ENCODE results near the gene NOS1. TPM values are rescaled to one million over a fixed set of nuclear protein-coding genes. Genes with fewer than 3 reads are reported as not detected.
"Not testable (repeated sequence)": the region's sequence is repeated elsewhere in the genome, so short reads cannot be mapped to it uniquely, and the experiment has no call there.

NOS1 gene
- total RNA-seq, 1 experiment from 2014 or later = not detected

GRCh38 chr12:117210266-117210918 is 151.0 kb downstream of the NOS1 start:
- DNase-seq (ENCODE audit: low read depth) = no peak

DNA sequence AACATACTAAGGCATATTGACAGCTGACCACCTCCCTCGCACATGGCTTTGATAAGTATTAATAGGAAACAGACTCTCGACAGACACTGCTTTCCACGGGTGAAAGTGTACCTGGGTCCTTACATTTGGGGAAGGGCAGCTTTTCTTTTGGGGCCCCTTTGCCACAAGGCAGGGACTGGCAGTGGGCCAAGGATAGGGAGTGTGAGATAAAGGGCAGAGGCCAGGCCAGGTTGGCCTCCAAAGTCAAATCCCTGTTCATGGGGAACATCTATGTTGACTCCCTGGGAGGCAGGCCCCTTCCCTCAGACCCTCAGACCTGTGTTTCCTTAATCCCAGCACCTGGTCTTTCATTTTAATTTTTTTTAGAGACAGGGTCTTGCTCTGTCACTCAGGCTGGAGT is 151.8 kb downstream of the NOS1 start:
- no peak for DNase-seq (ENCODE audit: low read depth)

- no peak for DNase-seq (ENCODE audit: low read depth)
Observed at GRCh38 chr12:117208811-117209455, 152.5 kb downstream of the NOS1 start.

GRCh38 chr12:117208206-117208605 is 153.2 kb downstream of the NOS1 start:
- DNase-seq (ENCODE audit: low read depth) = no peak

- no peak for DNase-seq (ENCODE audit: low read depth)
Observed at GRCh38 chr12:117207675-117208074, 153.8 kb downstream of the NOS1 start.

DNA sequence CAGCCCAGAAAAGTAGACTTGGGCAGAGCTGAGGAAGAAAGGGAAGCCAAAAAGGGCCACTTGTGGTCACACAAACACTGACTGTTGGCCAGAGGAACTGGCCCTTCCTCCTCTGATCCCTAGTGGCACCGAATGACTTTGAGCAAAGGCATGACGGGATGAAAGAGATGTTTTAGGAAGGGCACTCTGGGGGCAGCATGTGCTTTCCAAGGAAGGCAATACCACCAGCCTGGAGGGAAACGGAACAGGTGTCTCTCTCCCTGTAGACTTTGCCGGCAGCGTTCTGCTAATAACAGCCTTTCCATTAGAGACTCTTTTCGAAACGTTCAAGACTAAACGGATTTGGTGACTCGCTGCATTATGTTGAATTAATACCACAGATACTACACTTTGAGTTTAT is 158.9 kb downstream of the NOS1 start:
- DNase-seq (ENCODE audit: low read depth) = no peak

DNA sequence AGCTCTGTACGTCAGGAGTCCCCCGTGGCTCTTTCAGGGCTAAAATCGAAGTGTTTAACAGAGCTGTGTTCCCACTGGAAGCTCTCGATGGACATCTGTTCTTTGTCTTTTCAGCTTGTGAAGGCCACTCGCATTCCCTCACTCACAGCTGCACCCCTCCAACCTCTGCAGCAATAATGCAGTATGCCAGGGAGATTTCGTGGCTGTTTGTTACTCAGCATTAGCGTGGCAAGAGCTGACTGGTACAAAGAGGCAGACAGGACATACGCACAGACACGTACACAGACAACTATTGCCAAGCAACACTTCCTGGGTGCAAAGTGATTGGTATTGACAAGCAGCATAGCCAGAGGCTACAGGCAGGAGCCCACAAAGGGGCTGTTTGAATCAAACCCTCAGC is 159.4 kb downstream of the NOS1 start:
- no peak for DNase-seq (ENCODE audit: low read depth)

DNA sequence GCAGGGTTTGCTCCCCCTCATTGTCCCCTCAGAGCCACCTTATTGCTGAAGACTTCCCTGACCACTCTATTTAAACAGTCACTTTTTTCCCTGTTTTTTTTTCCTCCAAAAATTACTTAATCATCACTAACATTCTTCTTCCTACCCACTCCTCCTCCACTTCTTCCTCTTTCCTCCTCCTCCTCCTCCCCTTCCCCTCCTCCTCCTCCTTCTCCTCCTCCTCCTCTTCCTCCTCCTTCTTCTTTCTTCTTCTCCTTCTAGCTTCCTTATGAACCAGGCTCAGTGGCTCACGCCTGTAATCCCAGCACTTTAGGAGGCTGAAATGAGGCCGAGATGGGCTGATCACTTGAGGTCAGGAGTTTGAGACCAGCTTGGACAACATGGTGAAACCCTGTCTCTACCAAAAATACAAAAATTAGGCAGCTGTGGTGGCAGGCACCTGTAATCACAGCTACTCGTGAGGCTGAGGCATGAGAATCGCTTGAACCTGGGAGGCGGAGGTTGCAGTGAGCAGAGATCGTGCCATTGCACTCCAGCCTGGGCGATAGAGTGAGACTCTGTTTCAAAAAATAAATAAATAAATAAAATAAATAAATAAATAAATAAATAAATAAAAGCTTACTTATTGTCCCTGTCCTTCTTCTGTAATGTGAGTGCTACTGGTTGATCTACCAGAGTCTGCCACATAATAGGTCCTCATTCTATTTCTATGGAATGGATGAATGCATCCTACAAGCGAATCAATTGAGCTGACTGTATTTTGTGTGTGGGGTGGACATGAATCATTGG is 161.3 kb downstream of the NOS1 start:
- DNase-seq (ENCODE audit: low read depth) = not testable (repeated sequence)

GRCh38 chr12:117196334-117196733 is 165.1 kb downstream of the NOS1 start:
- DNase-seq (ENCODE audit: low read depth) = not testable (repeated sequence)

DNA sequence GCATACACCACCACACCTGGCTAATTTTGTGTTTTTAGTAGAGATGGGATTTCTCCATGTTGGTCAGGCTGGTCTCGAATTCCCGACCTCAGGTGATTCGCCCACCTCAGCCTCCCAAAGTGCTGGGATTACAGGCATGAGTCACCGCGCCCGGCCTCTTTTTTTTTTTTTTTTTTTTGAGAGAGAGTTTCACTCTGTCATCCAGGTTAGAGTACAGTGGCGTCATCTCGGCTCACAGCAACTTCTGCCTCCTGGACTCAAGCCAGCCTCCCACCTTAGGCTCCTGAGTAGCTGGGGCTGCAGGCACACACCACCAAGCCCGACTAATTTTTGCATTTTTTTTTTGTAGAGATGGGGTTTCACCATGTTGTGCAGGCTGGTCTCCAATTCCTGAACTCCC is 166.4 kb downstream of the NOS1 start:
- DNase-seq (ENCODE audit: low read depth) = not testable (repeated sequence)

- DNase-seq (ENCODE audit: low read depth) = no peak
Observed at GRCh38 chr12:117193903-117194302, 167.5 kb downstream of the NOS1 start.

DNA sequence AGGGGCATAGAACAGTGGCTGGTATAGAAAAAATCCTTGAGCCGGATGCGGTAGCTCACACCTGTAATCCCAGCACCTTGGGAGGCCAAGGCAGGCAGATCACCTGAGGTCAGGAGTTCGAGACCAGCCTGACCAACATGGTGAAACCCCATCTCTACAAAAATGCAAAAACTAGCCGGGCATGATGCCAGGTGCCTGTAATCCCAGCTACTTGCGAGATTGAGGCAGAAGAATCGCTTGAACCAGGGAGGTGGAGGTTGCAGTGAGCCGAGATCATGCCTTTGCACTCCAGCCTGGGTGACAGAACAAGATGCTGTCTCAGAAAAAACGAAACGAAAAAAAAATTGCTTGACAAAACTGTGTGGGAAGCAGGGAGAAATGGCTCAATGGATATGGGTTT is 168.8 kb downstream of the NOS1 start:
- DNase-seq (ENCODE audit: low read depth) = not testable (repeated sequence)

DNA sequence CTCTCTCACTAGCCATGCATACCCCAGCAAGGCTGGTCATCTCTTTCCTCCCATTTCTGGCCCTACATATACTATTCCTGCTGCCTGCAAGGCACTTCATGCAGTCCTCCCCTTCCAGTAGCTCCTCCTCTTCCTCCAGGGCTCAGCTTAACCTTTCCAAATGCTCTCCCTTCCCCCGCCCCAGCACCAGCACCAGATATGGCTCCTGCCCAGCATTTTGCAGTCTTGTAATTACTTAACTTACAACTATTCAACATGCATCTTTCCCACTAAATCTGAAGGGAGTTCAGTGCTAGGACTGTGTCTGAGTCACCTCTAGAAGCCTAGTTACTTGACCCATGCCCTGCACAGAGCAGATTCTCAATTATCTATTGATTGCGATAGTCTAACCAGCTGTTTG is 169.4 kb downstream of the NOS1 start:
- no peak for DNase-seq (ENCODE audit: low read depth)

DNA sequence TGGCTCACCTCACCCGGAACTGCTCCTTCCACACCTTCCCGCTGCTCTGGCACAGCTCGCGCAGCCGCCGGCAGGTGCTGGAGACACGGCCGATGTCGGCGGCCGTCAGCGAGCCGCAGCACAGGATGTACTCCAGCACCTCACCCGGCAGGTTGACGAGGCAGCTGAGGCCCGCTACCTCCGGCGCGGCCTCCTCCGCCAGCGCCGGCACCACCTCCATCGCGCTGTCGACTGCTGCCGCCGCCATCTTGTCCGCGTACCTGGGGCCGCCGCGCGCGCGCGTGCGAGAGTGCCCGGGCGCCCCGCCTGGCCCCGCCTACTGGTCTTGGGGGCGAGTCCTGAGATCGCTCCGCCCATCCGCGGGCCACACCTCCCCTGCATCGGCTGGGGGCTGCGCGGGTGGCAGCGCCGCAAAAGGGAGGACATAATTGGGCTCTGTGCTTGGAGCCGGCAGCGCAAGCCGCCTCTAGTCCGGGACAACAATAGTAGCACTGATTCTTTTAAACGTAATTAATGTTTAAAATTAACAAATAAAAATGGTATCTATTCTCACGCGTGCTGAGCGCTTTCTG is 171.1 kb downstream of the NOS1 start, which contains the start of gene FBXO21:
Gene FBXO21, minus strand, starts transcription at position 261 of the 572 bp plus-strand sequence. Its CDS starts 14 bp downstream, at position 247.
- peak; percentile 74 for DNase-seq (ENCODE audit: low read depth)

GRCh38 chr12:117189725-117190209 is 171.7 kb downstream of the NOS1 start:
- DNase-seq (ENCODE audit: low read depth) = peak; percentile 35

- no peak for DNase-seq (ENCODE audit: low read depth)
Observed at GRCh38 chr12:117188961-117189724, 172.3 kb downstream of the NOS1 start.

GRCh38 chr12:117188121-117188665 is 173.2 kb downstream of the NOS1 start:
- DNase-seq (ENCODE audit: low read depth) = no peak

GRCh38 chr12:117187421-117187820 is 174.0 kb downstream of the NOS1 start:
- no peak for DNase-seq (ENCODE audit: low read depth)

DNA sequence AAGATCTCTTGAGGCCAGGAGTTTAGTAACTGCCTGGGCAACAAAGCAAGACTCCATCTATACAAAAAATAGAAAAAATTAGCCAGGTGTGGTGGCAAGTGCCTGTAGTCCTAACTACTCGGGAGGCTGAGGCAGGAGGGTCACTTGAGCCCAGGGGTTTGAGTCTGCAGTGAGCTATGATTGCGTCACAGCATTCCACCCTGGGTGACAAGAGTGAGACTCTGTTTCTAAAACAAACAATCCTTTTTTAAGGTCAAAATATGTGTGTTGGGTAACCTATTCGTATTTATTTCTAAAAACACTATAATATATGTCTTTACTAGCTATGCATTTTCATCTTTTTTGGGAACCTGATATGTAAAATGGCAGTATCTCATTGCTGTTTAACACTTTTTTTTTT is 178.6 kb downstream of the NOS1 start:
- DNase-seq (ENCODE audit: low read depth) = no peak

DNA sequence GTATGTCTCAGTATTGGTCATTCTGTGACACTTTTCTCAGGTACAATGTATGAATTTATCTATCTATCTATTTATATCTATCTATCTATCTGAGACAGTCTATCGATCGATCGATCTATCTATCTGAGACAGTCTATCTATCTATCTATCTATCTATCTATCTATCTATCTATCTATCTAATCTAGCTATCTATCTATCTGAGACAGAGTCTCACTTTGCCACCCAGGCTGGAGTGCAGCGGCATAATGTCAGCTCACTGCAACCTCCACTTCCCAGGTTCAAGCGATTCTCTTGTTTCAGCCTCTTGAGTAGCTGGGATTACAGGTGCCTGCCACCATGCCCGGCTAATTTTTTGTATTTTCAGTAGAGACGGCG is 180.0 kb downstream of the NOS1 start:
- not testable (repeated sequence) for DNase-seq (ENCODE audit: low read depth)
